Vagina (tissue), 2 donors: ENCODE data around the gene RPL7A. TPM values are rescaled to one million over a fixed set of nuclear protein-coding genes. Genes with fewer than 3 reads are reported as not detected.

Source experiments
- DNase-seq, 2 donors: peaks; one replicate each; pipeline ENCODE4 v3.0.0-alpha.2; 2017; ENCODE audit errors: extremely low spot score in 2 of 2
- H3K27ac ChIP-seq: fragments of 200-600 bp; sonication (generic); one replicate; pipeline ENCODE4 v1.5.1; 2019
- H3K27me3 ChIP-seq: fragments of 200-600 bp; sonication (generic); one replicate; pipeline ENCODE4 v1.5.1; 2019
- H3K36me3 ChIP-seq, 2 donors: fragments of 200-600 bp; sonication (generic); one replicate each; pipeline ENCODE4 v1.5.1; 2017 to 2019
- H3K4me1 ChIP-seq: fragments of 200-600 bp; sonication (generic); one replicate; pipeline ENCODE4 v1.5.1; 2019
- H3K4me3 ChIP-seq, 2 donors: fragments of 200-600 bp; sonication (generic); 1 replicate in 1 of 2; 2 replicates in 1 of 2; pipeline ENCODE4 v1.5.1; 2016 to 2019
- H3K9me3 ChIP-seq: fragments of 200-600 bp; sonication (generic); one replicate; pipeline ENCODE4 v1.5.1; 2019
- CTCF ChIP-seq, 3 experiments: fragments of 450-650 bp in 2 of 3; fragments of 200-600 bp in 1 of 3; sonication (generic) in 1 of 3; IDR thresholded peaks; one replicate each; pipeline ENCODE4 v1.5.1; 2017 to 2019; ENCODE audit warnings: antibody characterized with exemption in 3 of 3, mild to moderate bottlenecking in 2 of 3, moderate library complexity in 2 of 3
- POLR2A ChIP-seq, 2 donors: fragments of 450-650 bp; IDR thresholded peaks; one replicate each; pipeline ENCODE4 v1.6.1; 2017; ENCODE audit warnings: antibody characterized with exemption in 2 of 2, mild to moderate bottlenecking in 2 of 2, moderate library complexity in 2 of 2
- POLR2AphosphoS5 ChIP-seq, 2 donors: sonication (generic); formaldehyde crosslinking; IDR thresholded peaks; one replicate each; pipeline ENCODE4 v1.9.0; 2017; ENCODE audit warnings: antibody characterized with exemption in 2 of 2, mild to moderate bottlenecking in 2 of 2, low read depth in 1 of 2; ENCODE audit not compliant: insufficient read depth in 1 of 2
- intact Hi-C: fragments of 100-400 bp; cut with DNase I; formaldehyde crosslinking; loops from one replicate; pipeline ENCODE4 v1.15.1; 2023
- total RNA-seq: library from RNA; depleted of rRNA; stranded (reverse); fragments of >200 nt; gene quantifications from one replicate; pipeline ENCODE4 v1.2.3, GENCODE V29; 2016

Gene RPL7A
- total RNA-seq, 1 donor from 2014 or later, result 1,889 TPM

GRCh38 chr9:133352635-133353340 lies 4.8 kb downstream of the RPL7A start:
- intact Hi-C loops, result no loop called here
- H3K4me1 ChIP-seq, result peaks cover 45% of the 10 kb centered on the region
- DNase-seq, result no peak
- H3K36me3 ChIP-seq, result peaks cover 0 to 41% of the 10 kb centered on the region in 2 donors
- no peak for TF ChIP-seq CTCF (IDR thresholded peaks at IDR 0.05)
- TF ChIP-seq POLR2A (IDR thresholded peaks at IDR 0.05), result no peak
- no peak for TF ChIP-seq POLR2AphosphoS5 (IDR thresholded peaks at IDR 0.05; ENCODE audit: insufficient read depth in 1 of 2, low read depth in 1 of 2)
- no peaks in the 10 kb centered on the region for H3K27me3 ChIP-seq
- H3K4me3 ChIP-seq, result no peak overlapping the region
- no peak overlapping the region for H3K27ac ChIP-seq
- H3K9me3 ChIP-seq, result no peaks in the 10 kb centered on the region

GRCh38 chr9:133353548-133353947 lies 5.5 kb downstream of the RPL7A start:
- H3K9me3 ChIP-seq, result no peaks in the 10 kb centered on the region
- H3K4me3 ChIP-seq, result no peak overlapping the region
- H3K36me3 ChIP-seq, result peaks cover 0 to 41% of the 10 kb centered on the region in 2 donors
- peaks cover 48% of the 10 kb centered on the region for H3K4me1 ChIP-seq
- TF ChIP-seq POLR2A (IDR thresholded peaks at IDR 0.05), result no peak
- TF ChIP-seq POLR2AphosphoS5 (IDR thresholded peaks at IDR 0.05; ENCODE audit: insufficient read depth in 1 of 2, low read depth in 1 of 2), result no peak
- no peak for TF ChIP-seq CTCF (IDR thresholded peaks at IDR 0.05)
- no peak for DNase-seq
- H3K27ac ChIP-seq, result no peak overlapping the region
- no peaks in the 10 kb centered on the region for H3K27me3 ChIP-seq
- intact Hi-C loops, result no loop called here

- no peak for DNase-seq
- Histone ChIP-seq H3K4me3 (no peak overlapping the region), H3K4me1 (peaks cover 40% of the 10 kb centered on the region), H3K9me3 (no peaks in the 10 kb centered on the region), H3K27me3 (no peaks in the 10 kb centered on the region), H3K36me3 (peaks cover 0 to 32% of the 10 kb centered on the region in 2 donors), H3K27ac (no peak overlapping the region)
- intact Hi-C loops, result no loop called here
- TF ChIP-seq POLR2A (IDR thresholded peaks at IDR 0.05), result no peak
- TF ChIP-seq POLR2AphosphoS5 (IDR thresholded peaks at IDR 0.05; ENCODE audit: insufficient read depth in 1 of 2, low read depth in 1 of 2), result no peak
- no peak for TF ChIP-seq CTCF (IDR thresholded peaks at IDR 0.05)
These were observed 6.7 kb downstream of the RPL7A start for GRCh38 chr9:133354766-133355165.

GRCh38 chr9:133355881-133356357 lies 7.9 kb downstream of the RPL7A start:
- intact Hi-C loops, result no loop called here
- Histone ChIP-seq H3K27me3 (no peaks in the 10 kb centered on the region), H3K4me1 (peaks cover 38% of the 10 kb centered on the region), H3K9me3 (no peaks in the 10 kb centered on the region), H3K27ac (peak overlapping the region; percentile 59), H3K4me3 (peak overlapping the region; percentile 70 to 81), H3K36me3 (peaks cover 0 to 31% of the 10 kb centered on the region in 2 donors)
- DNase-seq, result no peak
- TF ChIP-seq POLR2A (IDR thresholded peaks at IDR 0.05), result no peak
- TF ChIP-seq CTCF (IDR thresholded peaks at IDR 0.05), result no peak
- no peak for TF ChIP-seq POLR2AphosphoS5 (IDR thresholded peaks at IDR 0.05; ENCODE audit: insufficient read depth in 1 of 2, low read depth in 1 of 2)
